AG04449 (cell line): ENCODE data around the gene C3orf52.

ENCODE experiments used
- CTCF ChIA-PET: fragments of 350-600 bp; formaldehyde crosslinking; extraction: SDS; loops from one replicate; lab custom pipeline; 2021; ENCODE audit warnings: antibody characterized with exemption; lab: Yijun Ruan, JAX
- POLR2A ChIA-PET: fragments of 400-600, 350-600 bp; formaldehyde crosslinking; extraction: SDS; loops from one replicate; lab custom pipeline; 2020; ENCODE audit warnings: antibody characterized with exemption, inconsistent platforms; lab: Yijun Ruan, JAX
- DNase-seq: peaks from one replicate; pipeline ENCODE4 v3.0.0-alpha.2; 2010; ENCODE audit warnings: low read depth, low spot score
- H3K4me3 ChIP-seq: 2 replicates; pipeline ENCODE4 v1.5.1; 2011; ENCODE audit warnings: low read depth, mild to moderate bottlenecking, control low read depth, low read length
- CTCF ChIP-seq: IDR thresholded peaks from one replicate; pipeline ENCODE4 v1.5.1; 2011; ENCODE audit warnings: mild to moderate bottlenecking, moderate library complexity, low read length, control low read depth, inconsistent platforms; ENCODE audit not compliant: insufficient read depth; ENCODE audit errors: missing control alignments

C3orf52 gene

DNA sequence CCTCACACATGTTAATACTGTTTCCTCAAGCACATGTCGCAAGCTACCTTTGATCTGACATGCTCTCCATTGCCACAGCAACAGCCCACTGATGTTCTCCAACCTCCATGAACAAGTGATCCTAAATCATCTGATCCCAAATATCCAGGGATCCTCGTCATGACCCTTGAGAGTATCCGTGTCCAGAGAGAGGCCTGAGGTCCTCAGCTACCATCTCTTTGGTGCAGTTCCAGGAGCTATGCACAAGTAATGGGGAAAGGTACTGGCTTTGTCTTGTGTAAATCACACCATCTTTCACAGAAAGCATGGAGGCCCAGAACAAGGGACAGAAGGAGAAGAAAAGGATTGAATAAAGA lies 44.4 kb downstream of the C3orf52 start:
- CTCF ChIA-PET: interaction anchor here (1.2 to 3.0 kb wide), 3 partner anchors 19 to 163 kb away, joined by 4 to 11 read pairs (median 4); partner anchors contain the start of gene SLC9C1
- TF ChIP-seq CTCF: no peak
- no peak overlapping the region for H3K4me3 ChIP-seq
- no peak for DNase-seq
- POLR2A ChIA-PET: no interaction called here

DNA sequence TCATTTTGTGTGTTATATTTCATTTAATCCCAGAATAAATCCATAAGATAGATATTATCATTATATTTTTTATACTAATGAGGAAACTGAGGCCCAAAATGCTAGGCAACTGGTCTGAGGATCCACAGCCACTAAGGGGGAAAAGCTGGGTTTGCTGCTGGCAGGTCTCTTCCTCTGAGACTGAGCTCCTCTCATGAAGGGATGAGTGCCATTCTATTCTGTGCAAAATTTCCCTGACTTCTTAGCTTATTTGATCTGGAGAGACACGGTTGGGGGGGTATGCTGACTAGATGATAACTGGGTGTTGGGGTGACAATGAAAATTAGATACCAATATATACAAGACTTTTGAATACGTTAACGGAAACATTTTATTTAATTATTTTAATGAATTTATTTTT lies 44.9 kb downstream of the C3orf52 start:
- POLR2A ChIA-PET: no interaction called here
- no peak for TF ChIP-seq CTCF
- H3K4me3 ChIP-seq: no peak overlapping the region
- no peak for DNase-seq
- CTCF ChIA-PET: interaction anchor here (1.2 to 1.5 kb wide), 2 partner anchors 20 to 163 kb away, joined by 4 read pairs; partner anchors contain the start of gene SLC9C1

DNA sequence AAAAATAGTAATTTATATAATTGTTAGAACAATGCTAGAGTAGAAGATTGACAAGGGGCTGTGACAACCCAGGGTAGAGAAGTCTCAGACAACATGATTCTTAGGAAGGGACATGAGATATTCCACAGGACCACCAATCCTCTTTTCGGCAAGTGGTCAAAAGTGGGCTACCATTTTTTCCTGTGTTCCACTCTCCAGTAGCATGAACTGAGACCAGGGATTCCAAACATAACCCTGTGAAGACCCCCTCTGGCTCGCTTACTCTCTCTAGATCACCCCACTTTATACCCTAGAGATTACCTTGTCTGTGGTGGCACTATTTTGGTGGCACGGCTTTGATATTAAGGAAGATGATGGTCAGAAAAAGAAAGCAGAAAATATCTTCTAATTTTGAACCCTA lies 45.9 kb downstream of the C3orf52 start:
- DNase-seq: no peak
- TF ChIP-seq CTCF: no peak
- CTCF ChIA-PET: interaction anchor here (1.5 kb wide), 1 partner anchor 21 kb away, joined by 4 read pairs; no protein-coding TSS in a partner anchor
- H3K4me3 ChIP-seq: no peak overlapping the region
- POLR2A ChIA-PET: no interaction called here

DNA sequence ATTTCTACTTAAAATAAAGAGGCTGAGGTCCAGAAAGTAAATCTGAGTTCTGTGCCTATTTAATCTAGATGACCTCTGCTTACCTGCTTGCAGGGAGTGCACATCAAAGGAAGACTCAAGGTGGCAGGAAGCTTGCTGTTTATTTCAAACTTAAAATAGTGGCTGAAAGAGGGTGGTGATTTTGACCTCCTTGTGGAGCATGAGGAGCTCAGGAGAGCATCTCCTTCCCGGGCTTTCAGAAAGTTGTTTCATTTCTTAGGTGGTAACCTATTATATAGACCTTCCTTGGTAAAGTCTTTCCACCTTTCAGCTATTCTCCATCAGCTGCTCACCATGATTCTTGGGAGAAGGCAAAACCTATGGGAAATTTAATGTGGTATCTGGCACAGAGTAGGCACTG lies 46.4 kb downstream of the C3orf52 start:
- CTCF ChIA-PET: no interaction called here
- no peak for DNase-seq

DNA sequence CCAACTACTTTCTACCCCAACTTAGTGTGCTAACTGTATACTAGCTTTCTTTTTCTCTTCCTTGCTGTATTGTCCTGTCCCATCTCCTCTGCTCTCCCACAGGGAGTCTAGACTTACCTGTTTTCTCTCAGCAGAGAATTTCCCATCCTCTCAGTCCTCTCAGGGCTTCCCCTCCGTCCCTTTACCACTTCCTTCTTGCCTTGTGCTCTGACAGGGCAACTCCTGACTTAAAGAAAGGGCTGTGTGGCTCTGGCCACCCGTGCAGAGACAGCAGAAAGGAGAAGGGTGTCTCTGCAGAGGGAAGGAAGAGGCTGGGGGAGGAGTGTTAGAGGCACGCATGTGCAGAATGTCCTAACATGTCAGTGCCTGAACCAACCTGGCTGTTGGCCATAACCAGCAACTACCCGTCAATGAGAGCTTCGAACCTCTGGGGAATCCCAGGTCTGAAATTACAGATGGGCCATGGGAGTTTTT lies 46.8 kb downstream of the C3orf52 start, which contains the start of gene GCSAM:
GCSAM (minus strand) TSS at position 274 of the 474 bp plus-strand sequence; CDS start at position 146, 128 bp downstream.
- POLR2A ChIA-PET: no interaction called here
- no peak for DNase-seq
- no peak within 1 kb of the TSS for H3K4me3 ChIP-seq
- TF ChIP-seq CTCF: no peak
- CTCF ChIA-PET: no interaction called here

More for the DNA sequence above, 46.4 kb downstream of the C3orf52 start:
- no peak for TF ChIP-seq CTCF
- POLR2A ChIA-PET: no interaction called here
- H3K4me3 ChIP-seq: no peak overlapping the region

DNA sequence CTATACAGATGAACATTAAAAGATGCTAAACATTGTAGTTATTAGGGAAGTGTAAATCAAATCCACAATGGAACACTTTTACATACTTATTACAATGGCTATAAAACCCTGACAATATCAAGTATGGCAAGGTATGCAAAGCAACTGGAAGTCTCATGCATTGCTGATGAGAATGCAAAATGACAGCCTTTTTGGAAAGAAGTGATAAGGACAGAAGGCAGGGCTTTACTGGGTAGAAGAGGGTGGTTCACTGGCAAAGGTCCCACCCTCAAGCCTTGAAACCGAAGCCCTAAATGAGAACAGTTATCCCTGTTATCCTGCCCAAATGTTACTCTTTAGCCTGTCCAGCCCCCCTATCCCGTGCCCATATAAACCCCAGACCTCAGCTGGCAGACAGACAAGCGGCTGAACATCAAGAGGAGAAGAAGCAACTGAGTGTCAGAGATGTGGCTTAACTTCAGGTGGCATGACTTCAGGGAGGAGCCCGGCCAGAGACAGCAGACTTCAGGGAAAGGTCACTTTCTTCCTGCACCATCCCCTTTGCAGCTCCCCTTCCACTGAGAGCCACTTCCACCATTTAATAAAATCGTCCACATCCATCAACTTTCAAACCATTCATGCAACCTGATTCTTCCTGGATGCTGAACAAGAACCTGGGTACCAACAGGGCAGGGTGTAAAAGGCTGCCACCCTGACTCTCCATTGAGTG lies 47.6 kb downstream of the C3orf52 start:
- no peak overlapping the region for H3K4me3 ChIP-seq
- ChIA-PET POLR2A (no interaction called here), CTCF (interaction anchor here (5.2 kb wide), 1 partner anchor 386 kb away, joined by 42 read pairs; no protein-coding TSS in a partner anchor)
- no peak for TF ChIP-seq CTCF
- no peak for DNase-seq
